Mucosa of descending colon (tissue), 3 donors: ENCODE data around the gene CSNK2A2. TPM values are rescaled to one million over a fixed set of nuclear protein-coding genes. Genes with fewer than 3 reads are reported as not detected.

Experiments
- ATAC-seq: fragments of 200-7000 bp; cut with Tn5 transposase; one replicate; pipeline ENCODE4 v1.9.1; 2020; ENCODE audit warnings: mild to moderate bottlenecking, moderate library complexity
- DNase-seq, 3 donors: peaks; one replicate each; pipeline ENCODE4 v3.0.0-alpha.2; 2020
- H3K36me3 ChIP-seq: fragments of 200-600 bp; one replicate; pipeline ENCODE4 v1.8.0; 2021; ENCODE audit warnings: low read depth, mild to moderate bottlenecking
- H3K4me1 ChIP-seq: fragments of 200-600 bp; one replicate; pipeline ENCODE4 v1.8.0; 2021; ENCODE audit warnings: low read depth, mild to moderate bottlenecking
- H3K4me3 ChIP-seq: fragments of 200-600 bp; one replicate; pipeline ENCODE4 v1.8.0; 2021; ENCODE audit warnings: mild to moderate bottlenecking
- H3K9me3 ChIP-seq: fragments of 200-600 bp; one replicate; pipeline ENCODE4 v1.8.0; 2021; ENCODE audit warnings: mild to moderate bottlenecking
- CTCF ChIP-seq: fragments of 200-600 bp; IDR thresholded peaks from one replicate; pipeline ENCODE4 v1.8.0; 2022; ENCODE audit warnings: antibody characterized with exemption, mild to moderate bottlenecking
- intact Hi-C, 2 donors: fragments of 100-400 bp; cut with DNase I in 1 of 2; cut with micrococcal nuclease in 1 of 2; formaldehyde crosslinking; loops; one replicate each; pipeline versions ENCODE4 v1.11.0 to v1.11.1; 2022; cut with DNase I, micrococcal nuclease
- total RNA-seq, 3 donors: library from RNA; stranded (reverse); fragmentation: NEBNext Ultra II Directional in 2 of 3; extraction: Animal tissue kit (Norgen Biotek cat#: 25700) in 2 of 3; gene quantifications; one replicate each; pipeline versions ENCODE4 v1.2.1 to v1.2.4, GENCODE V29; 2021 to 2023
- donor health status: DM: no; HTN: no; CAD: no; lungs with moderate emphysema.
- donor health status: DM: no; HTN: no; CAD: no.
- donor health status: DM: no; HTN: yes; CAD: no.

The CSNK2A2 gene
- total RNA-seq, 3 donors from 2014 or later: 45.5 to 79.1 (median 52.8) TPM

- Histone ChIP-seq H3K4me3 (no peak overlapping the region), H3K9me3 (no peaks in the 10 kb centered on the region), H3K4me1 (peaks cover 38% of the 10 kb centered on the region), H3K36me3 (peaks cover 4% of the 10 kb centered on the region)
- intact Hi-C loops: no loop called here
- DNase-seq: no peak
- ATAC-seq: no peak
- no peak for TF ChIP-seq CTCF
Observed at GRCh38 chr16:58126451-58126961, 71.4 kb downstream of the CSNK2A2 start.

- ATAC-seq (no peak), DNase-seq (no peak)
- intact Hi-C loops: no loop called here
- peaks cover 4% of the 10 kb centered on the region for H3K36me3 ChIP-seq
- H3K4me1 ChIP-seq: peaks cover 44% of the 10 kb centered on the region
- no peak for TF ChIP-seq CTCF
- no peaks in the 10 kb centered on the region for H3K9me3 ChIP-seq
- H3K4me3 ChIP-seq: no peak overlapping the region
Observed at GRCh38 chr16:58125781-58126335, 72.0 kb downstream of the CSNK2A2 start.

GRCh38 chr16:58125041-58125440 lies 72.9 kb downstream of the CSNK2A2 start:
- no peak for DNase-seq
- H3K4me1 ChIP-seq: peaks cover 52% of the 10 kb centered on the region
- TF ChIP-seq CTCF: no peak
- H3K36me3 ChIP-seq: peaks cover 4% of the 10 kb centered on the region
- intact Hi-C loops: no loop called here
- H3K9me3 ChIP-seq: no peaks in the 10 kb centered on the region
- no peak overlapping the region for H3K4me3 ChIP-seq
- ATAC-seq: no peak

GRCh38 chr16:58124601-58124915 lies 73.3 kb downstream of the CSNK2A2 start:
- Histone ChIP-seq H3K4me1 (peaks cover 55% of the 10 kb centered on the region), H3K9me3 (no peaks in the 10 kb centered on the region), H3K36me3 (peaks cover 4% of the 10 kb centered on the region), H3K4me3 (no peak overlapping the region)
- no peak for TF ChIP-seq CTCF
- ATAC-seq: no peak
- no peak for DNase-seq
- intact Hi-C loops: loop anchor here in 1 of 2 donors (5.0 kb wide), 1 partner anchor 102 kb away; no protein-coding TSS in a partner anchor

- peaks cover 55% of the 10 kb centered on the region for H3K4me1 ChIP-seq
- no peak for TF ChIP-seq CTCF
- ATAC-seq (peak; percentile 14), DNase-seq (no peak)
- intact Hi-C loops: loop anchor here in 1 of 2 donors (5.0 kb wide), 1 partner anchor 102 kb away; no protein-coding TSS in a partner anchor
- no peak overlapping the region for H3K4me3 ChIP-seq
- H3K36me3 ChIP-seq: no peaks in the 10 kb centered on the region
- H3K9me3 ChIP-seq: no peaks in the 10 kb centered on the region
Observed at GRCh38 chr16:58123896-58124600, 73.9 kb downstream of the CSNK2A2 start.
